DND-41 (cell line): ENCODE data around the gene PTPRN2.

Source experiments
- CTCF ChIP-seq: IDR thresholded peaks from 2 replicates; pipeline ENCODE4 v1.5.1; 2012; ENCODE audit warnings: borderline replicate concordance, low read length, moderate library complexity, mild to moderate bottlenecking; ENCODE audit not compliant: poor library complexity, severe bottlenecking; ENCODE audit errors: extremely low read depth
- EZH2 ChIP-seq: IDR thresholded peaks from 3 replicates; pipeline ENCODE4 v1.6.1; 2012; ENCODE audit warnings: borderline replicate concordance, low read depth, mild to moderate bottlenecking, moderate library complexity, low read length, inconsistent platforms; ENCODE audit not compliant: severe bottlenecking

- no peak for TF ChIP-seq CTCF
- TF ChIP-seq EZH2, result no peak
Observed at GRCh38 chr7:157970744-157971143, 616.9 kb downstream of the PTPRN2 start.
